Panc1 (cell line): ENCODE measurements around the gene ZNF23. TPM values are rescaled to one million over a fixed set of nuclear protein-coding genes. Genes with fewer than 3 reads are reported as not detected.

ENCODE experiments used
- ATAC-seq: fragments of 200-7000 bp; cut with Tn5 transposase; 2 replicates; pipeline ENCODE4 v1.9.1; 2020; ENCODE audit warnings: mild to moderate bottlenecking, moderate library complexity
- BruUV-seq: library from RNA; stranded (reverse); fragments of 400-500 nt; replicated peaks from 2 replicates; lab custom pipeline; 2021; lab: Mats Ljungman, UMichigan
- CTCF ChIA-PET: fragments of 300-600 bp; sonication (Branson Sonifier 250); formaldehyde crosslinking; loops from one replicate; lab custom pipeline; 2022; ENCODE audit warnings: antibody characterized with exemption; lab: Charles Lee
- POLR2A ChIA-PET: fragments of 300-600 bp; sonication (Branson Sonifier 250); formaldehyde crosslinking; loops from one replicate; lab custom pipeline; 2022; ENCODE audit warnings: antibody characterized with exemption; lab: Charles Lee
- DNase-seq: peaks from one replicate; pipeline ENCODE4 v3.0.0-alpha.2; 2010; ENCODE audit warnings: low read depth, low spot score
- H3K27ac ChIP-seq: 2 replicates; pipeline ENCODE4 v1.5.1; 2011; ENCODE audit warnings: mild to moderate bottlenecking, low read length, inconsistent platforms
- H3K27me3 ChIP-seq: fragments of 200-500 bp; sonication (Bioruptor generic); 2 replicates; pipeline ENCODE4 v1.6.0; 2014; ENCODE audit warnings: low read length, inconsistent platforms; ENCODE audit not compliant: control insufficient read depth, insufficient read depth
- H3K36me3 ChIP-seq: fragments of 200-500 bp; sonication (Bioruptor generic); 2 replicates; pipeline ENCODE4 v1.5.1; 2014; ENCODE audit warnings: inconsistent platforms, mild to moderate bottlenecking, low read length, moderate library complexity; ENCODE audit not compliant: control insufficient read depth, insufficient read depth
- H3K4me1 ChIP-seq: 2 replicates; pipeline ENCODE4 v1.5.1; 2011; ENCODE audit warnings: inconsistent platforms, mild to moderate bottlenecking, low read length, moderate library complexity; ENCODE audit not compliant: control insufficient read depth, insufficient read depth
- H3K4me3 ChIP-seq, 2 experiments: 2 replicates each; pipeline ENCODE4 v1.5.1; 2011 to 2012; ENCODE audit warnings: low read depth in 2 of 2, low read length in 2 of 2, mild to moderate bottlenecking in 2 of 2, inconsistent platforms in 1 of 2, moderate library complexity in 1 of 2
- H3K9me3 ChIP-seq: fragments of 200-500 bp; sonication (Bioruptor generic); 2 replicates; pipeline ENCODE4 v1.5.1; 2014; ENCODE audit warnings: low read depth, mild to moderate bottlenecking, inconsistent platforms, low read length, moderate library complexity; ENCODE audit not compliant: control insufficient read depth, insufficient read depth
- POLR2AphosphoS5 ChIP-seq: IDR thresholded peaks from 2 replicates; pipeline ENCODE4 v1.6.1; 2012; ENCODE audit warnings: mild to moderate bottlenecking, low read depth, low read length, moderate library complexity
- SIN3A ChIP-seq: IDR thresholded peaks from 2 replicates; pipeline ENCODE4 v1.6.1; 2012; ENCODE audit warnings: low read depth, mild to moderate bottlenecking, low read length, moderate library complexity, borderline replicate concordance; ENCODE audit not compliant: insufficient read depth
- TCF7L2 ChIP-seq: IDR thresholded peaks from 2 replicates; pipeline ENCODE4 v1.6.1; 2011; ENCODE audit warnings: mild to moderate bottlenecking, low read depth, low read length, inconsistent platforms
- in situ Hi-C: cut with HindIII; loops from 2 replicates; pipeline ENCODE4 v1.10.0; 2016; ENCODE audit warnings: low sequenced_read_pairs, low pct_unique_long_range_greater_than_20kb
- intact Hi-C: fragments of 100-400 bp; cut with micrococcal nuclease; formaldehyde crosslinking; loops from one replicate; pipeline ENCODE4 v1.10.0; 2022; ENCODE audit not compliant: unreplicated experiment
- total RNA-seq: library from RNA; stranded (reverse); gene quantifications from one replicate; pipeline ENCODE4 v1.2.1, GENCODE V29; 2021; ENCODE audit not compliant: unreplicated experiment
- TF ChIP-seq, protein P1 (sequence below), 2 experiments: IDR thresholded peaks; 2 replicates each; pipeline ENCODE4 v1.6.1; 2011 to 2012; ENCODE audit warnings: low read depth in 2 of 2, control low read depth in 1 of 2, low read length in 1 of 2, mild to moderate bottlenecking in 1 of 2, moderate library complexity in 1 of 2; ENCODE audit not compliant: insufficient read depth in 1 of 2
- TF ChIP-seq, protein P2 (sequence below): fragments of 450-650 bp; IDR thresholded peaks from 2 replicates; pipeline ENCODE4 v1.5.1; 2017; ENCODE audit warnings: mild to moderate bottlenecking

ZNF23 gene
- total RNA-seq, 1 experiment from 2014 or later = 5.2 TPM

- H3K36me3 ChIP-seq = no peaks in the 10 kb centered on the region
- CTCF ChIA-PET = interaction anchor here (0.6 kb wide), 1 partner anchor 45 kb away, joined by 5 read pairs; no protein-coding TSS in a partner anchor
- peak; percentile 99 for ATAC-seq
- H3K4me3 ChIP-seq = peak overlapping the region; percentile 83 to 86
- intact Hi-C loops (loop anchor here (1.0 kb wide), 1 partner anchor 22 kb away; the partner anchor contains the start of gene ZNF23), in situ Hi-C loops (no loop called here)
- no peaks in the 10 kb centered on the region for H3K4me1 ChIP-seq
- H3K27ac ChIP-seq = peak overlapping the region; percentile 77
- DNase-seq = no peak
- TF ChIP-seq SIN3A = 0 out of 2 replicates have a peak, but pooled peaks have one; percentile 56
- TF ChIP-seq TCF7L2 = no peak
- TF ChIP-seq, protein P1, sequence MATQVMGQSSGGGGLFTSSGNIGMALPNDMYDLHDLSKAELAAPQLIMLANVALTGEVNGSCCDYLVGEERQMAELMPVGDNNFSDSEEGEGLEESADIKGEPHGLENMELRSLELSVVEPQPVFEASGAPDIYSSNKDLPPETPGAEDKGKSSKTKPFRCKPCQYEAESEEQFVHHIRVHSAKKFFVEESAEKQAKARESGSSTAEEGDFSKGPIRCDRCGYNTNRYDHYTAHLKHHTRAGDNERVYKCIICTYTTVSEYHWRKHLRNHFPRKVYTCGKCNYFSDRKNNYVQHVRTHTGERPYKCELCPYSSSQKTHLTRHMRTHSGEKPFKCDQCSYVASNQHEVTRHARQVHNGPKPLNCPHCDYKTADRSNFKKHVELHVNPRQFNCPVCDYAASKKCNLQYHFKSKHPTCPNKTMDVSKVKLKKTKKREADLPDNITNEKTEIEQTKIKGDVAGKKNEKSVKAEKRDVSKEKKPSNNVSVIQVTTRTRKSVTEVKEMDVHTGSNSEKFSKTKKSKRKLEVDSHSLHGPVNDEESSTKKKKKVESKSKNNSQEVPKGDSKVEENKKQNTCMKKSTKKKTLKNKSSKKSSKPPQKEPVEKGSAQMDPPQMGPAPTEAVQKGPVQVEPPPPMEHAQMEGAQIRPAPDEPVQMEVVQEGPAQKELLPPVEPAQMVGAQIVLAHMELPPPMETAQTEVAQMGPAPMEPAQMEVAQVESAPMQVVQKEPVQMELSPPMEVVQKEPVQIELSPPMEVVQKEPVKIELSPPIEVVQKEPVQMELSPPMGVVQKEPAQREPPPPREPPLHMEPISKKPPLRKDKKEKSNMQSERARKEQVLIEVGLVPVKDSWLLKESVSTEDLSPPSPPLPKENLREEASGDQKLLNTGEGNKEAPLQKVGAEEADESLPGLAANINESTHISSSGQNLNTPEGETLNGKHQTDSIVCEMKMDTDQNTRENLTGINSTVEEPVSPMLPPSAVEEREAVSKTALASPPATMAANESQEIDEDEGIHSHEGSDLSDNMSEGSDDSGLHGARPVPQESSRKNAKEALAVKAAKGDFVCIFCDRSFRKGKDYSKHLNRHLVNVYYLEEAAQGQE (IDR thresholded peaks at IDR 0.05; ENCODE audit: insufficient read depth in 1 of 2, low read depth in 2 of 2, low read length in 1 of 2) = no peak
- peak; percentile 76 for TF ChIP-seq POLR2AphosphoS5
- TF ChIP-seq, protein P2, sequence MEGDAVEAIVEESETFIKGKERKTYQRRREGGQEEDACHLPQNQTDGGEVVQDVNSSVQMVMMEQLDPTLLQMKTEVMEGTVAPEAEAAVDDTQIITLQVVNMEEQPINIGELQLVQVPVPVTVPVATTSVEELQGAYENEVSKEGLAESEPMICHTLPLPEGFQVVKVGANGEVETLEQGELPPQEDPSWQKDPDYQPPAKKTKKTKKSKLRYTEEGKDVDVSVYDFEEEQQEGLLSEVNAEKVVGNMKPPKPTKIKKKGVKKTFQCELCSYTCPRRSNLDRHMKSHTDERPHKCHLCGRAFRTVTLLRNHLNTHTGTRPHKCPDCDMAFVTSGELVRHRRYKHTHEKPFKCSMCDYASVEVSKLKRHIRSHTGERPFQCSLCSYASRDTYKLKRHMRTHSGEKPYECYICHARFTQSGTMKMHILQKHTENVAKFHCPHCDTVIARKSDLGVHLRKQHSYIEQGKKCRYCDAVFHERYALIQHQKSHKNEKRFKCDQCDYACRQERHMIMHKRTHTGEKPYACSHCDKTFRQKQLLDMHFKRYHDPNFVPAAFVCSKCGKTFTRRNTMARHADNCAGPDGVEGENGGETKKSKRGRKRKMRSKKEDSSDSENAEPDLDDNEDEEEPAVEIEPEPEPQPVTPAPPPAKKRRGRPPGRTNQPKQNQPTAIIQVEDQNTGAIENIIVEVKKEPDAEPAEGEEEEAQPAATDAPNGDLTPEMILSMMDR = no peak
- H3K9me3 ChIP-seq = no peaks in the 10 kb centered on the region
- POLR2A ChIA-PET = interaction anchor here (0.5 kb wide), 1 partner anchor 24 kb away, joined by 3 read pairs; no protein-coding TSS in a partner anchor
- no TSS peak for BruUV-seq
- no peaks in the 10 kb centered on the region for H3K27me3 ChIP-seq
Measured at GRCh38 chr16:71484006-71484893, 22.2 kb upstream of the ZNF23 start.

DNA sequence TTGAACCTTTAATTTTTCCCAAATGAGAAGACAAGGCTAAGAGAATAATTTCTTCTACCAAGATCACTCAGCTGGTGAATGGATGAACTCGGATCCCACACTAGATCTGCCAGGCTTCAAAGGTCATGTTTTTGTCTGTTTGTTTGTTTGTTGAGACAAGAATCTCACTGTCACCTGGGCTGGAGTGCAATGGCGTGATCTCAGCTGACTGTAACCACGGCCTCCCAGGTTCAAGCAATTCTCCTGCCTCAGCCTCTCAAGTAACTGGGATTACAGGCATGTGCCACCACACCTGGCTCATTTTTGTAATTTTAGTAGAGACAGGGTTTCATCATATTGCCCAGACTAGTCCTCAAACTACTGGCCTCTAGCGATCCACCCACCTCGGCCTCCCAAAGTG is 20.5 kb upstream of the ZNF23 start:
- H3K27ac ChIP-seq = no peak overlapping the region
- H3K36me3 ChIP-seq = no peaks in the 10 kb centered on the region
- ChIA-PET POLR2A (no interaction called here), CTCF (no interaction called here)
- in situ Hi-C loops (no loop called here), intact Hi-C loops (no loop called here)
- no peaks in the 10 kb centered on the region for H3K9me3 ChIP-seq
- no peaks in the 10 kb centered on the region for H3K4me1 ChIP-seq
- BruUV-seq = no TSS peak
- no peak overlapping the region for H3K4me3 ChIP-seq
- no peaks in the 10 kb centered on the region for H3K27me3 ChIP-seq
- DNase-seq (no peak), ATAC-seq (no peak)
- TF ChIP-seq, protein P1 (IDR thresholded peaks at IDR 0.05; ENCODE audit: insufficient read depth in 1 of 2, low read depth in 2 of 2, low read length in 1 of 2) = no peak
- TF ChIP-seq, protein P2 = no peak
- TF ChIP-seq TCF7L2 = no peak
- TF ChIP-seq SIN3A = no peak
- TF ChIP-seq POLR2AphosphoS5 = no peak
